GM21367 (cell line): ENCODE data around the gene CACNG1.

Experiments
- ATAC-seq: cut with Tn5 transposase; IDR thresholded peaks from one replicate; pipeline ENCODE4 v1.9.1; 2021; ENCODE audit not compliant: unreplicated experiment

CACNG1 gene

GRCh38 chr17:67044016-67044772 lies at the start of gene CACNG1:
TSS of gene CACNG1 (plus strand) at chr17:67044554. CDS start at chr17:67044661, 107 bp downstream.
- no peak for ATAC-seq

GRCh38 chr17:66994930-66995535 lies 49.3 kb upstream of the CACNG1 start:
- ATAC-seq, result no peak

- ATAC-seq, result no peak
Observed at GRCh38 chr17:66995944-66996343, 48.4 kb upstream of the CACNG1 start.

- ATAC-seq, result no peak
Observed at GRCh38 chr17:66996926-66997325, 47.4 kb upstream of the CACNG1 start.

- ATAC-seq, result no peak
Observed at GRCh38 chr17:67003231-67003630, 41.1 kb upstream of the CACNG1 start.

- ATAC-seq, result no peak
Observed at GRCh38 chr17:67004181-67004580, 40.2 kb upstream of the CACNG1 start.

GRCh38 chr17:67007266-67007665 lies 37.1 kb upstream of the CACNG1 start:
- ATAC-seq, result no peak

- ATAC-seq, result no peak
Observed at GRCh38 chr17:67008101-67008500, 36.3 kb upstream of the CACNG1 start.

- no peak for ATAC-seq
Observed at GRCh38 chr17:67011527-67012175, 32.7 kb upstream of the CACNG1 start.

GRCh38 chr17:67013891-67014290 lies 30.5 kb upstream of the CACNG1 start:
- no peak for ATAC-seq

- no peak for ATAC-seq
Observed at GRCh38 chr17:67015001-67015400, 29.4 kb upstream of the CACNG1 start.

GRCh38 chr17:67016039-67016762 lies 28.2 kb upstream of the CACNG1 start:
- no peak for ATAC-seq

- ATAC-seq, result no peak
Observed at GRCh38 chr17:67017910-67018309, 26.4 kb upstream of the CACNG1 start.

- ATAC-seq, result no peak
Observed at GRCh38 chr17:67018471-67019434, 25.6 kb upstream of the CACNG1 start.

GRCh38 chr17:67019809-67020208 lies 24.5 kb upstream of the CACNG1 start:
- ATAC-seq, result no peak

GRCh38 chr17:67020293-67020766 lies 24.0 kb upstream of the CACNG1 start:
- no peak for ATAC-seq

GRCh38 chr17:67021196-67021595 lies 23.2 kb upstream of the CACNG1 start:
- ATAC-seq, result no peak

GRCh38 chr17:67021743-67022450 lies 22.5 kb upstream of the CACNG1 start:
- ATAC-seq, result no peak

GRCh38 chr17:67022451-67022810 lies 21.9 kb upstream of the CACNG1 start:
- ATAC-seq, result no peak

GRCh38 chr17:67024736-67025135 lies 19.6 kb upstream of the CACNG1 start:
- no peak for ATAC-seq
